HEK293 (cell line): ENCODE results near the gene DSC1.

ENCODE experiments used
- ATF2 ChIP-seq: fragments of 450-650 bp; formaldehyde crosslinking; IDR thresholded peaks from 2 replicates; pipeline ENCODE4 v1.5.1; 2016; ENCODE audit warnings: missing biosample characterization, missing genetic modification characterization, low read depth
- BCL11A ChIP-seq: fragments of 450-650 bp; formaldehyde crosslinking; IDR thresholded peaks from 2 replicates; pipeline ENCODE4 v1.5.1; 2016; ENCODE audit warnings: low read depth, missing biosample characterization, missing genetic modification characterization
- HOXA7 ChIP-seq: sonication (generic); formaldehyde crosslinking; IDR thresholded peaks from 2 replicates; pipeline ENCODE4 v1.8.1; 2022; ENCODE audit warnings: missing genetic modification reagents, borderline replicate concordance
- RBAK ChIP-seq: fragments of 450-650 bp; formaldehyde crosslinking; IDR thresholded peaks from 2 replicates; pipeline ENCODE4 v1.5.1; 2016; ENCODE audit warnings: missing biosample characterization, missing genetic modification characterization
- SETDB1 ChIP-seq: IDR thresholded peaks from one replicate; pipeline ENCODE4 v1.6.1; 2017; ENCODE audit warnings: mild to moderate bottlenecking, low read length, moderate library complexity, mixed read lengths; ENCODE audit not compliant: insufficient read length
- ZBTB7A ChIP-seq: fragments of 450-650 bp; formaldehyde crosslinking; IDR thresholded peaks from 2 replicates; pipeline ENCODE4 v1.5.1; 2016; ENCODE audit warnings: low read depth, missing biosample characterization, missing genetic modification characterization
- ZNF2 ChIP-seq: fragments of 450-650 bp; formaldehyde crosslinking; IDR thresholded peaks from 2 replicates; pipeline ENCODE4 v1.5.1; 2016; ENCODE audit warnings: missing biosample characterization, missing genetic modification characterization
- ZNF670 ChIP-seq: fragments of 450-650 bp; formaldehyde crosslinking; IDR thresholded peaks from 2 replicates; pipeline ENCODE4 v1.5.1; 2016; ENCODE audit warnings: missing biosample characterization, missing genetic modification characterization, low read depth
- ZNF707 ChIP-seq: fragments of 450-650 bp; formaldehyde crosslinking; IDR thresholded peaks from 2 replicates; pipeline ENCODE4 v1.5.1; 2016; ENCODE audit warnings: missing biosample characterization, missing genetic modification characterization
- TF ChIP-seq, protein P1 (sequence below): fragments of 450-650 bp; formaldehyde crosslinking; IDR thresholded peaks from 2 replicates; pipeline ENCODE4 v1.5.1; 2016; ENCODE audit warnings: missing biosample characterization, missing genetic modification characterization

DNA sequence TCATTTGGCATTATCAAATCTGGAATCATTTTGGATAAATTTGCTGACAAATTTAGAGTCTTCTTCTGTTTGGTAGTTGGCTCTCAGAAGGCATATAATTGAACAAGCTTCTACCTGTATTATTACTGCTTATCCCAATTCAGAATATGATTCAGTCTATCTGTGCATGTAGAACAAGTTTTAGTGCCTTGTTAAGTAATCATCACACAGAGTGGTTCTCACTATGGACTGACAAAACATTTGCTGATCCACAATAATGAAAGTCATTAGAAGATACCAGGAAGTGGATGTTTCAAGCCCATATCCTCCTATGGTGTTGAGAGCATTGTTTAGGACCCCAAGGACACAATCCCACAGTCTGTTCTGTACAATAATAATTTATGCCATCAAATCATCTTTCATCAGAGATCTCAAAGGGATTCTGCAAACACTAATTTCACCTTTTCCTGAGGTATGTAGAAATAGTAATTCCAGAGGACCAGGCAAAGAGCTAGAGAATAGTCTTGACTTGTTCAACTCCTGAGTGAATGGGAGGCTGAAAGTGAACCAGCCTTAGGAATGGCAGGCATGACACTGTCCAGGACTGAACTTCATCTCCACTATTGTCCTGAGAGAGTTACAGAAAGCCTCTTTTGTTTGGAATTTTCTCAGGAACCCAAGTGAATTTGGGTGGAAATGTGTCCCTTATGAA, 29.6 kb upstream of the DSC1 start:
- TF ChIP-seq ATF2 (tag by site-specific recombination), result no peak
- no peak for TF ChIP-seq RBAK (tag by site-specific recombination)
- TF ChIP-seq, protein P1, sequence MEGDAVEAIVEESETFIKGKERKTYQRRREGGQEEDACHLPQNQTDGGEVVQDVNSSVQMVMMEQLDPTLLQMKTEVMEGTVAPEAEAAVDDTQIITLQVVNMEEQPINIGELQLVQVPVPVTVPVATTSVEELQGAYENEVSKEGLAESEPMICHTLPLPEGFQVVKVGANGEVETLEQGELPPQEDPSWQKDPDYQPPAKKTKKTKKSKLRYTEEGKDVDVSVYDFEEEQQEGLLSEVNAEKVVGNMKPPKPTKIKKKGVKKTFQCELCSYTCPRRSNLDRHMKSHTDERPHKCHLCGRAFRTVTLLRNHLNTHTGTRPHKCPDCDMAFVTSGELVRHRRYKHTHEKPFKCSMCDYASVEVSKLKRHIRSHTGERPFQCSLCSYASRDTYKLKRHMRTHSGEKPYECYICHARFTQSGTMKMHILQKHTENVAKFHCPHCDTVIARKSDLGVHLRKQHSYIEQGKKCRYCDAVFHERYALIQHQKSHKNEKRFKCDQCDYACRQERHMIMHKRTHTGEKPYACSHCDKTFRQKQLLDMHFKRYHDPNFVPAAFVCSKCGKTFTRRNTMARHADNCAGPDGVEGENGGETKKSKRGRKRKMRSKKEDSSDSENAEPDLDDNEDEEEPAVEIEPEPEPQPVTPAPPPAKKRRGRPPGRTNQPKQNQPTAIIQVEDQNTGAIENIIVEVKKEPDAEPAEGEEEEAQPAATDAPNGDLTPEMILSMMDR (tag by site-specific recombination), result no peak
- no peak for TF ChIP-seq ZNF2 (tag by site-specific recombination)
- no peak for TF ChIP-seq ZBTB7A (tag by site-specific recombination)
- TF ChIP-seq HOXA7, result no peak
- no peak for TF ChIP-seq ZNF707
- no peak for TF ChIP-seq BCL11A
- TF ChIP-seq SETDB1, result no peak
- TF ChIP-seq ZNF670 (tag by site-specific recombination), result no peak
